WTC11 (cell line): ENCODE measurements around the gene ASB2.

Experiments
- ATF6 ChIP-seq: sonication (generic); formaldehyde crosslinking; IDR thresholded peaks from 2 replicates; pipeline ENCODE4 v1.8.1; 2023; ENCODE audit warnings: mild to moderate bottlenecking, missing genetic modification reagents
- CREB1 ChIP-seq: sonication (generic); formaldehyde crosslinking; IDR thresholded peaks from 2 replicates; pipeline ENCODE4 v1.8.0; 2023; ENCODE audit warnings: mild to moderate bottlenecking, missing genetic modification reagents
- CTCF ChIP-seq: fragments of 200-600 bp; IDR thresholded peaks from 2 replicates; pipeline ENCODE4 v1.8.0; 2022; ENCODE audit warnings: antibody characterized with exemption
- ELF4 ChIP-seq: sonication (generic); formaldehyde crosslinking; IDR thresholded peaks from 2 replicates; pipeline ENCODE4 v1.8.1; 2022; ENCODE audit warnings: low read depth, mild to moderate bottlenecking, moderate library complexity, missing genetic modification reagents
- FOXK1 ChIP-seq: sonication (generic); formaldehyde crosslinking; IDR thresholded peaks from 2 replicates; pipeline ENCODE4 v1.8.0; 2022; ENCODE audit warnings: mild to moderate bottlenecking, moderate library complexity, missing genetic modification reagents
- ZNF232 ChIP-seq: sonication (generic); formaldehyde crosslinking; IDR thresholded peaks from 2 replicates; pipeline ENCODE4 v1.8.0; 2022; ENCODE audit warnings: mild to moderate bottlenecking, missing genetic modification reagents
- ZNF416 ChIP-seq: fragments of 250-450 bp; sonication (Bioruptor Pico); IDR thresholded peaks from 2 replicates; pipeline ENCODE4 v1.9.0; 2021; ENCODE audit warnings: mild to moderate bottlenecking, inconsistent platforms
- TF ChIP-seq, protein P1 (sequence below): sonication (generic); formaldehyde crosslinking; IDR thresholded peaks from 2 replicates; pipeline ENCODE4 v1.8.1; 2023; ENCODE audit warnings: mild to moderate bottlenecking, missing genetic modification reagents, moderate library complexity
- TF ChIP-seq, protein P2 (sequence below): sonication (generic); formaldehyde crosslinking; IDR thresholded peaks from 2 replicates; pipeline ENCODE4 v1.8.0; 2022; ENCODE audit warnings: mild to moderate bottlenecking, missing genetic modification reagents
- TF ChIP-seq, protein P3 (sequence below): sonication (generic); formaldehyde crosslinking; IDR thresholded peaks from 2 replicates; pipeline ENCODE4 v1.8.0; 2022; ENCODE audit warnings: mild to moderate bottlenecking, missing genetic modification reagents
- TF ChIP-seq, protein P4 (sequence below): sonication (generic); formaldehyde crosslinking; IDR thresholded peaks from 2 replicates; pipeline ENCODE4 v1.8.1; 2023; ENCODE audit warnings: mild to moderate bottlenecking, missing genetic modification reagents, moderate library complexity

- TF ChIP-seq FOXK1 (CRISPR knock-in tag): no peak
- no peak for TF ChIP-seq CTCF
- TF ChIP-seq, protein P1, sequence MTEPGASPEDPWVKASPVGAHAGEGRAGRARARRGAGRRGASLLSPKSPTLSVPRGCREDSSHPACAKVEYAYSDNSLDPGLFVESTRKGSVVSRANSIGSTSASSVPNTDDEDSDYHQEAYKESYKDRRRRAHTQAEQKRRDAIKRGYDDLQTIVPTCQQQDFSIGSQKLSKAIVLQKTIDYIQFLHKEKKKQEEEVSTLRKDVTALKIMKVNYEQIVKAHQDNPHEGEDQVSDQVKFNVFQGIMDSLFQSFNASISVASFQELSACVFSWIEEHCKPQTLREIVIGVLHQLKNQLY: no peak
- TF ChIP-seq, protein P2, sequence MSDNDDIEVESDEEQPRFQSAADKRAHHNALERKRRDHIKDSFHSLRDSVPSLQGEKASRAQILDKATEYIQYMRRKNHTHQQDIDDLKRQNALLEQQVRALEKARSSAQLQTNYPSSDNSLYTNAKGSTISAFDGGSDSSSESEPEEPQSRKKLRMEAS (CRISPR knock-in tag): no peak
- TF ChIP-seq, protein P3, sequence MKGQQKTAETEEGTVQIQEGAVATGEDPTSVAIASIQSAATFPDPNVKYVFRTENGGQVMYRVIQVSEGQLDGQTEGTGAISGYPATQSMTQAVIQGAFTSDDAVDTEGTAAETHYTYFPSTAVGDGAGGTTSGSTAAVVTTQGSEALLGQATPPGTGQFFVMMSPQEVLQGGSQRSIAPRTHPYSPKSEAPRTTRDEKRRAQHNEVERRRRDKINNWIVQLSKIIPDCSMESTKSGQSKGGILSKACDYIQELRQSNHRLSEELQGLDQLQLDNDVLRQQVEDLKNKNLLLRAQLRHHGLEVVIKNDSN: no peak
- TF ChIP-seq ELF4: no peak
- TF ChIP-seq, protein P4, sequence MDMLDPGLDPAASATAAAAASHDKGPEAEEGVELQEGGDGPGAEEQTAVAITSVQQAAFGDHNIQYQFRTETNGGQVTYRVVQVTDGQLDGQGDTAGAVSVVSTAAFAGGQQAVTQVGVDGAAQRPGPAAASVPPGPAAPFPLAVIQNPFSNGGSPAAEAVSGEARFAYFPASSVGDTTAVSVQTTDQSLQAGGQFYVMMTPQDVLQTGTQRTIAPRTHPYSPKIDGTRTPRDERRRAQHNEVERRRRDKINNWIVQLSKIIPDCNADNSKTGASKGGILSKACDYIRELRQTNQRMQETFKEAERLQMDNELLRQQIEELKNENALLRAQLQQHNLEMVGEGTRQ (CRISPR knock-in tag): no peak
- TF ChIP-seq CREB1: no peak
- TF ChIP-seq ATF6 (CRISPR knock-in tag): no peak
- no peak for TF ChIP-seq ZNF416 (CRISPR knock-in tag)
- no peak for TF ChIP-seq ZNF232
These were observed 23.2 kb upstream of the ASB2 start for GRCh38 chr14:93999573-93999972.
